MM.1S (cell line): ENCODE data around the gene TAC3.

Experiments used
- CTCF ChIP-seq: fragments of 300-600 bp; sonication (generic); IDR thresholded peaks from 2 replicates; pipeline ENCODE4 v1.5.1; 2016; ENCODE audit warnings: antibody characterized with exemption, low read length, mixed read lengths
- EZH2 ChIP-seq: fragments of 300-600 bp; sonication (generic); optimal IDR thresholded peaks from 2 replicates; pipeline ENCODE3; 2017; ENCODE audit warnings: low read depth, mild to moderate bottlenecking, antibody characterized with exemption, low read length, mixed read lengths
- EZH2phosphoT487 ChIP-seq: fragments of 300-600 bp; sonication (generic); IDR thresholded peaks from 2 replicates; pipeline ENCODE4 v1.6.1; 2018; ENCODE audit warnings: antibody characterized with exemption, low read length

GRCh38 chr12:56994231-56994746 lies 22.0 kb downstream of the TAC3 start:
- TF ChIP-seq EZH2: no peak
- no peak for TF ChIP-seq CTCF
- no peak for TF ChIP-seq EZH2phosphoT487
